Spinal cord (tissue), 10 donors: ENCODE data around the gene LOXHD1. TPM values are rescaled to one million over a fixed set of nuclear protein-coding genes. Genes with fewer than 3 reads are reported as not detected.

Experiments used
- DNase-seq, 6 donors: peaks; one replicate each; pipeline versions ENCODE4 v3.0.0 to v3.0.0-alpha.2; 2013 to 2015; ENCODE audit warnings: low spot score in 6 of 6, low read depth in 4 of 6
- H3K27ac ChIP-seq: one replicate; pipeline ENCODE4 v1.5.1; 2013; ENCODE audit warnings: low read depth, low read length, control low read depth
- H3K27me3 ChIP-seq: one replicate; pipeline ENCODE4 v1.6.1; 2013; ENCODE audit warnings: low read length; ENCODE audit not compliant: control insufficient read depth, insufficient read depth
- H3K36me3 ChIP-seq: one replicate; pipeline ENCODE4 v1.6.1; 2013; ENCODE audit warnings: low read length; ENCODE audit not compliant: control insufficient read depth, insufficient read depth
- H3K4me1 ChIP-seq: one replicate; pipeline ENCODE4 v1.6.1; 2013; ENCODE audit warnings: low read length; ENCODE audit not compliant: control insufficient read depth, insufficient read depth
- H3K4me3 ChIP-seq: one replicate; pipeline ENCODE4 v1.5.1; 2013; ENCODE audit warnings: low read depth, low read length, control low read depth
- H3K9me3 ChIP-seq: one replicate; pipeline ENCODE4 v1.6.1; 2013; ENCODE audit warnings: low read length; ENCODE audit not compliant: control insufficient read depth, insufficient read depth
- WGBS: methylation state at CpG from one replicate; pipeline ENCODE4 v1.1.5; 2013; ENCODE audit warnings: missing lambda C conversion rate; ENCODE audit not compliant: insufficient coverage; 5-methylcytosine and 5-hydroxymethylcytosine counted together
- polyA plus RNA-seq, 2 donors: library from polyadenylated mRNA; unstranded; fragments of 120-200 nt; gene quantifications; one replicate each; pipeline ENCODE4 v1.2.1, GENCODE V29; 2013; ENCODE audit not compliant: insufficient read length in 2 of 2
- total RNA-seq, 2 donors: library from RNA; depleted of rRNA in 1 of 2; stranded (reverse); fragments of 120-200 nt in 1 of 2; fragments of >200 nt in 1 of 2; gene quantifications; one replicate each; pipeline versions ENCODE4 v1.2.3 to v1.2.4, GENCODE V29; 2013 to 2014
- donor health status: healthy.

LOXHD1 gene
- total and polyA plus RNA-seq, 4 donors = 0.14 to 0.29 (median 0.21) TPM

DNA sequence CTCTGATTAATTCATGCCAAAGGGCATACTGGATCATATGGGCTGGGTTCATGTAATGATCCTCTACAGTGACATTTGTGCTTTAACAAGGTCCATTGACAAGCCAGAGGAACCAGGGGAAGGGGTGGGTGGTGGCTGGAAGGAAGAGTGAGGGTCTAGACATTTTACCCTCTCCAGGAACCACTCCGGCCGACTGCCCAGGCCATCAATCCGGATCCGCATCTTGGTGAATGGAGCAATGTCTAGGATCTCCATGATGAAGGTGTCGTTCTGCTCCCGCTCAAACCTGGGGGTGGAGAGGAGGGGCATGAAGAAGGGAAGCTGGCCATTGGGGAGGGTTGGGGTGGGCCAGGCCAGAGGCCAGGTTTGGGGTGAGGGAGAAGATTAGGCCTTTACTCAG, 147.5 kb downstream of the LOXHD1 start:
- H3K4me3 ChIP-seq = no peak overlapping the region
- 92% methylated on average over 6 of the region's 6 CpGs for WGBS

DNA sequence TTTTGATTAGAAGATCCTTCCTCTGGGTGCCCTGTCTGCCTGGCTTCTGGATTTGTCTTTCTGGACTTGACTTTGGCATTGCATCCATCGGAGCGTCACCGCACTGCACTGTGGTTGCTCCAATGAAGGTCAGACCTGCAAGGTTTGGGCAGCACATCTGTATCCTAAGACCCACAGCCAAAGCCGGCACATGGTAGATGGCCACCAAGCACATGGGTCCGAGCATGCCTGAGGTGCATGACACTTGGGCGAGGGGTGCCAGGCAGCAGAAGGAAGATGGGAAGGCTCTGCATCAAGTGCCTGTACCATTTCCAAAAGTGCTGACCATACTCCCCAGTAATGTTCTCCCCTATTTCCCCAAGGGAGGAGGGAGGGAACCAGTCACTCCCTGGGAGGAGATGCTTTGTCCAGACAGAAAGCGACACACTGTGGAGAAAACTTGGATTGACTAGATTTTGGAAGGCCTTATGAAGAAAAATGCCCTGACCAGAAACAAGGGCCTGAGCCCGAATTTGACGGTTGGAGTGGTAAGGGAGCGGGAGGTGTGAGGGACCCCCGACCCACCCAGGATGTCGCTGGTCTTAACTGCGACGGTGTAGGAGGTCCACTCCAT, 149.9 kb downstream of the LOXHD1 start:
- no peaks in the 10 kb centered on the region for H3K9me3 ChIP-seq
- H3K27me3 ChIP-seq = no peaks in the 10 kb centered on the region
- no peaks in the 10 kb centered on the region for H3K36me3 ChIP-seq
- no peak overlapping the region for H3K27ac ChIP-seq
- H3K4me1 ChIP-seq = no peaks in the 10 kb centered on the region
- H3K4me3 ChIP-seq = no peak overlapping the region
- 92% methylated on average over 14 of the region's 14 CpGs for WGBS
- no peak for DNase-seq

More for the DNA sequence above, 147.5 kb downstream of the LOXHD1 start:
- Histone ChIP-seq H3K27ac (no peak overlapping the region), H3K36me3 (no peaks in the 10 kb centered on the region), H3K4me1 (no peaks in the 10 kb centered on the region), H3K9me3 (no peaks in the 10 kb centered on the region), H3K27me3 (no peaks in the 10 kb centered on the region)
- no peak for DNase-seq

DNA sequence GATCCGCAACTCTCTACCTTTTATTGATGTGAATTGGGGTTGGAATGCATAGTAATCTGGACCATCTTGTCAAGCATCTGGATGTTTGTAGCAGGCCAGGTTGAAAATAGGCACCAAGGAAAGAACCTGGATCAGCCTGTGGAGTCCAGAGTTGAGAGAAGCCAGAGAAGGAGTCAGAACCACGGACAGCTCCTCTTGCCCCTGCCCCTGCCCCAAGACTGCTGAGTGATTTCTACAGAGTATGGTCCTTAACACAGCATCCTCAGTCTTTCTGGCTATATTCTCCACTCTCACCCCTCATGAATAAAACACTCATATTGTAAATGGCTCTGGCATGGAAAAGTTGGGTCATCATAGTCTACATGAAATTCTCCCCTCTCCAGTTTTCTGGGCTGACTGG, 154.6 kb downstream of the LOXHD1 start:
- H3K4me3 ChIP-seq = no peak overlapping the region
- H3K36me3 ChIP-seq = no peaks in the 10 kb centered on the region
- no peak overlapping the region for H3K27ac ChIP-seq
- H3K27me3 ChIP-seq = no peaks in the 10 kb centered on the region
- no peaks in the 10 kb centered on the region for H3K9me3 ChIP-seq
- H3K4me1 ChIP-seq = no peaks in the 10 kb centered on the region
- 38% methylated on average over 2 of the region's 2 CpGs for WGBS
- no peak for DNase-seq

GRCh38 chr18:46497129-46497528, 159.9 kb downstream of the LOXHD1 start:
- Histone ChIP-seq H3K9me3 (no peaks in the 10 kb centered on the region), H3K4me3 (no peak overlapping the region), H3K27me3 (peaks cover 3% of the 10 kb centered on the region), H3K27ac (no peak overlapping the region), H3K36me3 (no peaks in the 10 kb centered on the region), H3K4me1 (no peaks in the 10 kb centered on the region)
- DNase-seq = peak in 1 of 6 donors; percentile 52
- 25% methylated on average over 3 of the region's 4 CpGs for WGBS

DNA sequence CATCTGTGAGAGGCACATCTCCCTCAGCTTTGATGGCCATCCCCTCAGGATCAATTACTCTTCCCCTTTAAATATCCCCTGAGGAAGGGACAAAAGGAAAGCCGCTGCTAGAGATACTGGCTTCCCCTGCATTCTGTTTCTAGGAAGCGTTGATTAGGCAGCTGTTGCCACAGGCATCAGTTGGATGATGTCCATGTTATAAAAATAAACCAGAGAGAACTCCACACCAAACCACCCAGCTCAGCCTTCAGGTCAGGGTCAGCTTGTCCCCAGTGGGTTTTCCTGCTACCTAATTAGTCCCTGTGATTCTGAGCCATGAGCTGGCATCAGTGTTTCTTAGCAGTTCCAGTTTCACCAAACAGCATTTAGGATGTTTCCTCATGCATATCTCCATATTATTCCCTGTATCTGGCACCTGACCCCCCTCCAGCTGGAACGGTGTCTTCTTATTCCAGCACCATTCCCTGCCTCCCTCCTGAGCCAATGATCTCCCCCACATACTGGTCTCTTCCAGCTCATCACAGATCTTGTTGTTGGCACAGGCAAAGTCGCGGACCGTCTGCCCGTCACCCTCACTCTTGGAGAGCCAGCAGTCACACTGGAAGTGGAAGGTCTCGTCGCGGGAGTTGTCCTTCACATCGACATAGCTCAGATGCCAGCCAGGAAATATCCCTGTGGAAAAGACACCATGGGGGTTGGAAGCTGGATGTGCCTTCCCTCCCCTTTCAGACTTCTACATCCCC, 168.4 kb downstream of the LOXHD1 start:
- no peaks in the 10 kb centered on the region for H3K36me3 ChIP-seq
- H3K9me3 ChIP-seq = no peaks in the 10 kb centered on the region
- H3K4me3 ChIP-seq = no peak overlapping the region
- H3K27ac ChIP-seq = no peak overlapping the region
- 76% methylated on average over 9 of the region's 11 CpGs for WGBS
- peak in 2 of 6 donors; percentile 51 to 68 for DNase-seq
- H3K27me3 ChIP-seq = peaks cover under 1% of the 10 kb centered on the region
- peaks cover 4% of the 10 kb centered on the region for H3K4me1 ChIP-seq

DNA sequence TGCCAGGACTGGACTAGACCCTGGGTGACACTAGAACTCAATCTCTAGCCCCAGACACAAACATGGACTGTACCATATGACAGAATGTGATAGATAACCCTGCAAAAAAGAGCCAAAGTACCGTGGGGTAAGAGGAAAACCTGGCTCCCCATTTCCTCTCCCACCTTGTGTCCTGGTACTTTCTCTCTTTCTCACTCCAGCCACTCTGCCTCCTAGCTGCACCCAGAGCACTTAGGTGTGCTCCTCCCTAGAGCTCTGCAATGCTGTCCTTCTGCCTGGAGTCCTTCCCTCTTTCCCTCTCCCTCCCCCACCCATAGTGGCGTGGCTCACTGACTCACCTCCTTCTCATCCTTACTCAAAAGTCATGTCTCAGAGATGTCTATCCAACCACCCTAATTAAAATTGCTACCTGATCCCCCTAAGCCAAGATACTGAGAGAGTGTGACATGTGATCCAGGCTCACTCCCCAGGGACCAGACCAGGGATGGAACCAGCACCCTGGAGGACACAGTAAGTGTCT, 171.3 kb downstream of the LOXHD1 start:
- H3K4me3 ChIP-seq = no peak overlapping the region
- peaks cover 4% of the 10 kb centered on the region for H3K4me1 ChIP-seq
- 78% methylated on average over 2 of the region's 2 CpGs for WGBS
- no peak overlapping the region for H3K27ac ChIP-seq
- H3K27me3 ChIP-seq = no peaks in the 10 kb centered on the region
- DNase-seq = no peak
- H3K9me3 ChIP-seq = no peaks in the 10 kb centered on the region
- H3K36me3 ChIP-seq = no peaks in the 10 kb centered on the region

GRCh38 chr18:46484971-46485370, 172.0 kb downstream of the LOXHD1 start:
- 10% methylated on average over 16 of the region's 16 CpGs for WGBS
- no peaks in the 10 kb centered on the region for H3K9me3 ChIP-seq
- H3K27me3 ChIP-seq = no peaks in the 10 kb centered on the region
- H3K4me3 ChIP-seq = no peak overlapping the region
- H3K4me1 ChIP-seq = peaks cover 4% of the 10 kb centered on the region
- H3K36me3 ChIP-seq = no peaks in the 10 kb centered on the region
- DNase-seq = peak in 1 of 6 donors; percentile 47
- no peak overlapping the region for H3K27ac ChIP-seq

GRCh38 chr18:46482831-46483230, 174.2 kb downstream of the LOXHD1 start:
- Histone ChIP-seq H3K27me3 (no peaks in the 10 kb centered on the region), H3K4me1 (peaks cover 4% of the 10 kb centered on the region), H3K27ac (no peak overlapping the region), H3K4me3 (no peak overlapping the region), H3K36me3 (no peaks in the 10 kb centered on the region), H3K9me3 (no peaks in the 10 kb centered on the region)
- no peak for DNase-seq
- WGBS = no CpG with 5 or more reads among the region's 1 CpG

DNA sequence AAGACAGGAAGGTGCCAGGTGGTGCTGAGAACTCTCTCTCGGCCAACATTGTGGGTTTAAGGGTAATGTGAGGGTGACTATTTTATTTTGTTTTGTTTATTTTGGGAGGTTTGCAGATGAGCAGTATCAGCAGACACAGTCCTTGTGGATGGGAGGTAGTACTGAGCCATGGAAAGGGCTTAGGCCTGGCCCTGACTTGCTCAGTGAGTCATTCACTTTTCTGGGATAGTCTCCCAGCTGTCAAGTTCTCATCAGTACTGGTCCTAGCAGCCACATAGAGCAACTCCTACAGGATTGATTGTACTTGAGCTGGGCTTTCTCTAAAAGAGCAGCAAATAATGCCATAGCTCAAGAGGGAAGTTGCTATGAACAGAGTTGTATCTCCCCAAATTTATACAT, 175.2 kb downstream of the LOXHD1 start:
- DNase-seq = no peak

More for the DNA sequence above, 175.2 kb downstream of the LOXHD1 start:
- WGBS = 100% methylated on average over 1 of the region's 1 CpG
- H3K9me3 ChIP-seq = no peaks in the 10 kb centered on the region
- H3K27ac ChIP-seq = no peak overlapping the region
- H3K36me3 ChIP-seq = no peaks in the 10 kb centered on the region
- H3K4me3 ChIP-seq = no peak overlapping the region
- H3K27me3 ChIP-seq = no peaks in the 10 kb centered on the region
- H3K4me1 ChIP-seq = peaks cover 4% of the 10 kb centered on the region
